ENCODE measurements around the gene SLC25A38. TPM values are rescaled to one million over a fixed set of nuclear protein-coding genes. Genes with fewer than 3 reads are reported as not detected.
A peak's percentile ranks its signal among the peaks of the same experiment; 100 is the strongest.
"Not testable (repeated sequence)": the region's sequence is repeated elsewhere in the genome, so short reads cannot be mapped to it uniquely, and the experiment has no call there.

Gene SLC25A38
- total and polyA plus RNA-seq, 2 donors (not counting 1 experiment from before 2014, with no cell fraction given): 22.0 to 23.3 TPM

DNA sequence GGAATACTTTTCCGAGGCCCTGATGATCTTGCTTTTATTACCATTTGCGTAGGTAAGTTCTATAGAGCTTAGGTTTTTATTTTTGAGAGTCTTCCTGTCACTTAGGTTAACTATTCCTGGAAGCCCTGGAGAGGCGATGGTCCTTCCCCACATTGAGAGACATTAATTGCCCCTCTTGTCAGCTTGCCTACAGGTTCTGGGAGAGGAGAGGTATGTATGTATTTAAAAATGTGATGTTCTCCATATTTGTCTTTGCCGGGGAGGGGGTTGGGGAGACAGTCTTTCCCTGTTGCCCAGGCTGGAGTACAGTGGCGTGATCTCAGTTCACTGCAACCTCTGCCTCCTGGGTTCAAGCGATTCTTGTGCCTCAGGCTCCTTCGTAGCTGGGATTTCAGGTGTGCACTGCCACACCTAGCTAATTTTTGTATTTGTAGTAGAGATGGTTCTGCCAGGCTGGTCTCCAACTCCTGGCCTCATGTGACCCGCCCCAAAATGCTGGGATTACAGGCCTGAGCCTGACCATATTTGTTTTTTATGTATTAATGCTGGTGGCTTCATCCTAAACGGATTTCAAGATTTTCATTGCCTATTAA lies 29.6 kb downstream of the SLC25A38 start:
- no peaks in the 10 kb centered on the region for H4K20me1 ChIP-seq (ENCODE audit: control insufficient read depth, extremely low read depth, insufficient read depth, low read length)
- H3K79me2 ChIP-seq (ENCODE audit: control insufficient read depth, insufficient read depth, low read length): peaks cover 26% of the 10 kb centered on the region
- no peak for DNase-seq (ENCODE audit: low read depth in 2 of 2)
- H3K9ac ChIP-seq (ENCODE audit: insufficient read depth, low read length): no peak overlapping the region
- no peak overlapping the region for H3K4me2 ChIP-seq (ENCODE audit: extremely low read depth, insufficient read depth, low read length)
- no peak overlapping the region for H2AFZ ChIP-seq (ENCODE audit: low read length)
- peaks cover 10% of the 10 kb centered on the region for H3K4me1 ChIP-seq (ENCODE audit: control insufficient read depth, extremely low read depth, insufficient read depth, low read length)
- H3K27ac ChIP-seq (ENCODE audit: insufficient read depth, low read length): no peak overlapping the region
- TF ChIP-seq EZH2 (IDR thresholded peaks at IDR 0.05; ENCODE audit: low read length, missing control alignments): no peak
- TF ChIP-seq, protein P1, sequence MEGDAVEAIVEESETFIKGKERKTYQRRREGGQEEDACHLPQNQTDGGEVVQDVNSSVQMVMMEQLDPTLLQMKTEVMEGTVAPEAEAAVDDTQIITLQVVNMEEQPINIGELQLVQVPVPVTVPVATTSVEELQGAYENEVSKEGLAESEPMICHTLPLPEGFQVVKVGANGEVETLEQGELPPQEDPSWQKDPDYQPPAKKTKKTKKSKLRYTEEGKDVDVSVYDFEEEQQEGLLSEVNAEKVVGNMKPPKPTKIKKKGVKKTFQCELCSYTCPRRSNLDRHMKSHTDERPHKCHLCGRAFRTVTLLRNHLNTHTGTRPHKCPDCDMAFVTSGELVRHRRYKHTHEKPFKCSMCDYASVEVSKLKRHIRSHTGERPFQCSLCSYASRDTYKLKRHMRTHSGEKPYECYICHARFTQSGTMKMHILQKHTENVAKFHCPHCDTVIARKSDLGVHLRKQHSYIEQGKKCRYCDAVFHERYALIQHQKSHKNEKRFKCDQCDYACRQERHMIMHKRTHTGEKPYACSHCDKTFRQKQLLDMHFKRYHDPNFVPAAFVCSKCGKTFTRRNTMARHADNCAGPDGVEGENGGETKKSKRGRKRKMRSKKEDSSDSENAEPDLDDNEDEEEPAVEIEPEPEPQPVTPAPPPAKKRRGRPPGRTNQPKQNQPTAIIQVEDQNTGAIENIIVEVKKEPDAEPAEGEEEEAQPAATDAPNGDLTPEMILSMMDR (conservative IDR thresholded peaks at IDR 0.05 in 1 of 2, IDR thresholded peaks at IDR 0.05 in 1 of 2; ENCODE audit: low read depth in 1 of 2, low read length in 2 of 2): no peak
- H3K4me3 ChIP-seq (replicated peaks in 1 of 4; ENCODE audit: control extremely low read depth in 1 of 4, insufficient read depth in 1 of 4, low read depth in 3 of 4, low read length in 4 of 4): no peak overlapping the region
- no peaks in the 10 kb centered on the region for H3K9me3 ChIP-seq (ENCODE audit: control insufficient read depth, insufficient read depth, low read depth, low read length)
- peaks cover 25% of the 10 kb centered on the region for H3K36me3 ChIP-seq (ENCODE audit: control insufficient read depth, insufficient read depth, low read length)
- no peaks in the 10 kb centered on the region for H3K27me3 ChIP-seq (ENCODE audit: control insufficient read depth, insufficient read depth, low read length)

DNA sequence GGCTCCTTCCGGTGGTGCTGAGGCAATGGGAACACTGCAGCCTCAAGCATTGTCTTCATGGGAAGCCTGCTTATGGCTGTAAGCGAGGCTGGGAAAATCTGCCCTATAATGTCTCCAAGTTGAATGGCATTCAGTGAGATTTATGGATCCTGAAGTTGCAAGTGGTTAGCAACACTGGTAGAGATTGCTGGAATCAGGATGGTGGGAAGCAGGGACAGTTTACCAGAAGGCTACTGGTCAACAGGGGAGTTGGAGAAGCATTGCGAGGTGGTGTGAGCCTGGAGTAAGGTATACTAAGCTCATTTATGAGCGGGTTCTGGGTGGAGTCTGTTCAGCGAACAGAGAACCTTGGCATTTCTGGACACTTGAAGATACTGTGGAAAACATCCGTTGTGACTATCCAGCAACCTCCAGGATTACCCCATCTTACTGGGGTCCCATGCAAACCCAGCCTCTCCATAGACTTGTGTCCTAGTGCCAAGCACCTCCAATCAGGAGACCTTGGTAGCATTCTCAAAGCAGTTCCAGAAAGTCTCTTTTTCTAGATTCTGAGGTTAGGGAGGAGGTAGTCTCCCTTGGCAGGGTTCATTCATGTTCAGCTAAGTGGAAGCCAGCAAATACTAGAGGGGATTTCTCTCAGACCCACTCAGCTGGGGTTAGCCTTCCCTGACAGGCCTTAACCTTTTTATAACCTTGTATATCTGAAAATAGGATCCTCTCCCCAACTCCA lies 30.7 kb downstream of the SLC25A38 start:
- Histone ChIP-seq H3K4me3 (replicated peaks in 1 of 4; ENCODE audit: control extremely low read depth in 1 of 4, insufficient read depth in 1 of 4, low read depth in 3 of 4, low read length in 4 of 4) (no peak overlapping the region), H3K27ac (ENCODE audit: insufficient read depth, low read length) (no peak overlapping the region), H3K79me2 (ENCODE audit: control insufficient read depth, insufficient read depth, low read length) (peaks cover 15% of the 10 kb centered on the region), H3K36me3 (ENCODE audit: control insufficient read depth, insufficient read depth, low read length) (peaks cover 17% of the 10 kb centered on the region), H3K27me3 (ENCODE audit: control insufficient read depth, insufficient read depth, low read length) (no peaks in the 10 kb centered on the region), H3K9me3 (ENCODE audit: control insufficient read depth, insufficient read depth, low read depth, low read length) (no peaks in the 10 kb centered on the region), H3K4me2 (ENCODE audit: extremely low read depth, insufficient read depth, low read length) (no peak overlapping the region), H2AFZ (ENCODE audit: low read length) (no peak overlapping the region), H4K20me1 (ENCODE audit: control insufficient read depth, extremely low read depth, insufficient read depth, low read length) (no peaks in the 10 kb centered on the region), H3K4me1 (ENCODE audit: control insufficient read depth, extremely low read depth, insufficient read depth, low read length) (peaks cover 6% of the 10 kb centered on the region), H3K9ac (ENCODE audit: insufficient read depth, low read length) (no peak overlapping the region)
- DNase-seq (ENCODE audit: low read depth in 2 of 2): peak in 1 of 2 donors; percentile 12
- TF ChIP-seq, protein P1 (conservative IDR thresholded peaks at IDR 0.05 in 1 of 2, IDR thresholded peaks at IDR 0.05 in 1 of 2; ENCODE audit: low read depth in 1 of 2, low read length in 2 of 2): no peak
- no peak for TF ChIP-seq EZH2 (IDR thresholded peaks at IDR 0.05; ENCODE audit: low read length, missing control alignments)

DNA sequence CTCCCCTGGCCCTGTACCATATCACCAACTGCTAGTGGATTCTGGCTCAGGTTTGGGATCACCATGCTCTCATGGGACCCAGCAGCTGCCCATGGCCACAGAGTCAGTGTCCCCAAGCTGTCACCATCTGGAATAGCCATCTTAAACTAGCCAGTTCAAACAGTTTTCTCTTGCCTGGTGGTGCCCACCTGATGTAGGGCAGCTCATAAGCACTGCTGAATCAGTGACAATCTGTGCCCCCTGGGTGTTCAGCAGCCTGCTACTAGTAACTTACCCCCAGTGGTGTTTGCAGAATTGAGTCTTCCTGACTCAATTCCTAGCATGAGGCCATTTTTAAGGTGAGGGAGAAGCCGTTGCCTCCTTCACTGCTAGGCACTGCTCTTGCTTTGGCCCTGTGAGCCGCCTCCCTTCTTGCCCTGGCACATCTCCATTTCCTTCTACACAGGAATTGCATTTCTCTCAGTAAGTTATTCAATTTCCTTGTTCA lies 31.3 kb downstream of the SLC25A38 start:
- Histone ChIP-seq H3K79me2 (ENCODE audit: control insufficient read depth, insufficient read depth, low read length) (peaks cover 9% of the 10 kb centered on the region), H4K20me1 (ENCODE audit: control insufficient read depth, extremely low read depth, insufficient read depth, low read length) (no peaks in the 10 kb centered on the region), H3K27me3 (ENCODE audit: control insufficient read depth, insufficient read depth, low read length) (no peaks in the 10 kb centered on the region), H3K4me1 (ENCODE audit: control insufficient read depth, extremely low read depth, insufficient read depth, low read length) (peaks cover 3% of the 10 kb centered on the region), H3K4me2 (ENCODE audit: extremely low read depth, insufficient read depth, low read length) (no peak overlapping the region), H3K27ac (ENCODE audit: insufficient read depth, low read length) (no peak overlapping the region), H2AFZ (ENCODE audit: low read length) (no peak overlapping the region), H3K9ac (ENCODE audit: insufficient read depth, low read length) (no peak overlapping the region), H3K4me3 (replicated peaks in 1 of 4; ENCODE audit: control extremely low read depth in 1 of 4, insufficient read depth in 1 of 4, low read depth in 3 of 4, low read length in 4 of 4) (no peak overlapping the region), H3K36me3 (ENCODE audit: control insufficient read depth, insufficient read depth, low read length) (peaks cover 17% of the 10 kb centered on the region), H3K9me3 (ENCODE audit: control insufficient read depth, insufficient read depth, low read depth, low read length) (no peaks in the 10 kb centered on the region)
- TF ChIP-seq, protein P1 (conservative IDR thresholded peaks at IDR 0.05 in 1 of 2, IDR thresholded peaks at IDR 0.05 in 1 of 2; ENCODE audit: low read depth in 1 of 2, low read length in 2 of 2): no peak
- no peak for TF ChIP-seq EZH2 (IDR thresholded peaks at IDR 0.05; ENCODE audit: low read length, missing control alignments)
- peak in 1 of 2 donors; percentile 19 for DNase-seq (ENCODE audit: low read depth in 2 of 2)

DNA sequence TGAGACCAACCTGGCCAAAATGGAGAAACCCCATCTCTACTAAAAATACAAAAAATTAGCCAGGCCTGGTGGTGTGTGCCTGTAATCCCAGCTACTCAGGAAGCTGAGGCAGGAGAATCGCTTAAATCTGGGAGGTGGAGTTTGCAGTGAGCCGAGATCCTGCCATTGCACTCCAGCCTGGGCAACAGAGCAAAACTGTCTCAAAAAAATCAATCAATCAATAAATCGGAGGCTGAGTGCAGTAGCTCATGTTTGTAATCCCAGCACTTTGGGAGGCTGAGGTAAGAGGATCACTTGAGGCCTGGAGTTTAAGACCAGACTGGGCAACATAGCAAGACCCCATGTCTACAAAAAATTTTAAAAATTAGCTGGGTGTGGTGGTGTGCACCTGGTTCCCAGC lies 32.1 kb downstream of the SLC25A38 start:
- not testable (repeated sequence) for DNase-seq (ENCODE audit: low read depth in 2 of 2); H4K20me1 ChIP-seq (ENCODE audit: control insufficient read depth, extremely low read depth, insufficient read depth, low read length); H3K27ac ChIP-seq (ENCODE audit: insufficient read depth, low read length); H3K27me3 ChIP-seq (ENCODE audit: control insufficient read depth, insufficient read depth, low read length); H2AFZ ChIP-seq (ENCODE audit: low read length); H3K79me2 ChIP-seq (ENCODE audit: control insufficient read depth, insufficient read depth, low read length); H3K9ac ChIP-seq (ENCODE audit: insufficient read depth, low read length); H3K4me1 ChIP-seq (ENCODE audit: control insufficient read depth, extremely low read depth, insufficient read depth, low read length); H3K4me2 ChIP-seq (ENCODE audit: extremely low read depth, insufficient read depth, low read length); H3K9me3 ChIP-seq (ENCODE audit: control insufficient read depth, insufficient read depth, low read depth, low read length); H3K4me3 ChIP-seq (replicated peaks in 1 of 4; ENCODE audit: control extremely low read depth in 1 of 4, insufficient read depth in 1 of 4, low read depth in 3 of 4, low read length in 4 of 4)
- H3K36me3 ChIP-seq (ENCODE audit: control insufficient read depth, insufficient read depth, low read length): peaks cover 13% of the 10 kb centered on the region
